GM18499 (cell line): Measurements from ENCODE around the gene ECEL1.
"Not testable (repeated sequence)": the region's sequence is repeated elsewhere in the genome, so short reads cannot be mapped to it uniquely, and the experiment has no call there.

Source experiments
- ATAC-seq: cut with Tn5 transposase; IDR thresholded peaks from one replicate; pipeline ENCODE4 v1.9.1; 2021; ENCODE audit warnings: moderate number of reproducible peaks; ENCODE audit not compliant: insufficient read depth, unreplicated experiment

ECEL1 gene, protein sequence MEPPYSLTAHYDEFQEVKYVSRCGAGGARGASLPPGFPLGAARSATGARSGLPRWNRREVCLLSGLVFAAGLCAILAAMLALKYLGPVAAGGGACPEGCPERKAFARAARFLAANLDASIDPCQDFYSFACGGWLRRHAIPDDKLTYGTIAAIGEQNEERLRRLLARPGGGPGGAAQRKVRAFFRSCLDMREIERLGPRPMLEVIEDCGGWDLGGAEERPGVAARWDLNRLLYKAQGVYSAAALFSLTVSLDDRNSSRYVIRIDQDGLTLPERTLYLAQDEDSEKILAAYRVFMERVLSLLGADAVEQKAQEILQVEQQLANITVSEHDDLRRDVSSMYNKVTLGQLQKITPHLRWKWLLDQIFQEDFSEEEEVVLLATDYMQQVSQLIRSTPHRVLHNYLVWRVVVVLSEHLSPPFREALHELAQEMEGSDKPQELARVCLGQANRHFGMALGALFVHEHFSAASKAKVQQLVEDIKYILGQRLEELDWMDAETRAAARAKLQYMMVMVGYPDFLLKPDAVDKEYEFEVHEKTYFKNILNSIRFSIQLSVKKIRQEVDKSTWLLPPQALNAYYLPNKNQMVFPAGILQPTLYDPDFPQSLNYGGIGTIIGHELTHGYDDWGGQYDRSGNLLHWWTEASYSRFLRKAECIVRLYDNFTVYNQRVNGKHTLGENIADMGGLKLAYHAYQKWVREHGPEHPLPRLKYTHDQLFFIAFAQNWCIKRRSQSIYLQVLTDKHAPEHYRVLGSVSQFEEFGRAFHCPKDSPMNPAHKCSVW

DNA sequence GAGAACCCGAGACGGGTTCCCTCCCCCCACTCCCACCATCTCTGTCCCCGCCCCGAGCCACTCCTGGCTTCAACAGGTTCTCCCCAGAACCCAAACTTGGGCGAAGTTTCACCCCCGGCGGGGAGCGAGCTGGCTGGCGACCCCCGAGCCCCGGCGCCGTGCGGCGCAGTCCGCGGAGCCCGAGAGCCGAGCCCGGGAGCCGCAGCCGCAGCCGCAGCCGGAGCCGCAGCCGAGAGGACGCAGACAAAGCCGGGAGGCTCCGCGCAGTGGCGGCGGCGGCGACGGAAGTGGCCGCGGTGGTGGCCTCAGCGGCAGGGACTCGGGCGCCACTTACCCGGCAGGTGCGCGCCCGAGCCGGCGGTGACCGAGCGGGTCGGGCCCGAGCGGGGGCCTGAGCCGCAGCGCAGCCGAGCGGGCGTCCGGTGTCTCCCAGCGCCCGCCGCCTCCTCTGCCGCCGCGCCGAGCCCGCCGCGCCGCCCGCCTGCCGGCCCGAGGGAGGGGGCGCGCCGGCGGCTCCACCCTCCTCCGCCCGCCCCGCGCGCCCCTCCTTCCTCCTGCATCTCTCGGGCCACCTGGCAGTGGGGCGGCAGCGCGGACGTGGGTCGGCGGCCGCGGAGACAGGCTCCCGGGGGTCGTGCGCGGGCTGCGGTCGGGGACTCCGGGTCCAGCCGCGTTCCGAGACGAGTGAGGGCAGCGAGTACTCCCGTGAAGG is at the start of gene ECEL1:
Gene ECEL1 (minus strand): TSS at position 450 of the 712 bp plus-strand sequence. CDS start 1,181 bp downstream, outside the sequence.
- ATAC-seq = no peak

DNA sequence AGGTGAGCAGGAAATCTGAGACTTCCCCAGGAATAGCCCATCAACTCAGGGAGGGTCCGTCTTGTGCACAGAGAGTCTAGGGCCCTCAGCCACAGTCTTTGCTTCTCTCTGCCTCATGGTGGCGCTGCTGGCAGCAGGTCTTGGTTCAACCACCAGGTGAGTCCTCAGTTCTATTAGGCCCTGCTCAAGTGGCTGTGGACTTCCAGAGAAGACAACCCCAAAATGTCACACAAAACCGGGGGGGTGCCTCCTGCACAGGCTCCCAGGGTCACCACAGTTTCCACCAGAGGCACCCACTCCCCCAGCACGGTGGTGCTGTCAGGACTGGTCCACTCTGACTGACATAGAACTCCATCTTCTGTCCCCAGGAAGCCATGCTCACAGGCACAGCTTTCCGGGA is 49.4 kb upstream of the ECEL1 start:
- no peak for ATAC-seq

DNA sequence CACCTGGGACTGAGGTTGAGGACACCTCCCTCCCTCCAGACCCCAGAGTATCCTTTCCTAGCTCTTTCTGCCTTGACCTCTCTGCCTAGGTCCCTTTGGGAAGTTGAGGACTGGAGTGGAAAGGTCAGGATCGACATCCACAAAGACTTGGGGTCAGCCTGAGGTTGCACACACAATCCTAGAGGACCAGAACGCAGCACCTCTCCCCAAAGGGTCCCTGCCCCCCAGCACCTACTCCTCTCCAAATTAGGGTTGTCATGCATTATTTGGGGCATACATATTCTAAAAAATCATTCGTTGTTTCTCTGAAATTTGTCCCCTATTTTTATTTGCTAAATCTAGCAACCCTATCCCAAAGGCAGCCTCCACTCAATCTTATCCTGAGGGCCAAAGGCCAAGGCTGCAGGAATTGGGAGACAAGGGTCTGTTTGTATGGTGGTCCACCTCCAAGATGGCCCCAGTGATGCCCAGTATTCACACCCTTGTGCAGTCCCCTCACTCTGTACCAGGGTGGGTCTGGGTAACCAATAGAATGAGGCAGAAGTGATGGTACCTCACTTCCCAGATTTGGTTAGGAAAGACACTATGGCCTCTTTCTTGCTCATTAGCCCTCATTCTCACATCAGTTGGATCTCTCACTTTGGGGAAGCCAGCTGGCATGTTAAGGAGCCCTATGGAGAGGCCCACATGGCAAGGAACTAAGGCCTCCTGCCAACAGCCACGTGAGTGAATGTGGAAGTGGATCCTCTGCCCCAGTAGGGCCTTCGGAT is 48.3 kb upstream of the ECEL1 start:
- no peak for ATAC-seq

DNA sequence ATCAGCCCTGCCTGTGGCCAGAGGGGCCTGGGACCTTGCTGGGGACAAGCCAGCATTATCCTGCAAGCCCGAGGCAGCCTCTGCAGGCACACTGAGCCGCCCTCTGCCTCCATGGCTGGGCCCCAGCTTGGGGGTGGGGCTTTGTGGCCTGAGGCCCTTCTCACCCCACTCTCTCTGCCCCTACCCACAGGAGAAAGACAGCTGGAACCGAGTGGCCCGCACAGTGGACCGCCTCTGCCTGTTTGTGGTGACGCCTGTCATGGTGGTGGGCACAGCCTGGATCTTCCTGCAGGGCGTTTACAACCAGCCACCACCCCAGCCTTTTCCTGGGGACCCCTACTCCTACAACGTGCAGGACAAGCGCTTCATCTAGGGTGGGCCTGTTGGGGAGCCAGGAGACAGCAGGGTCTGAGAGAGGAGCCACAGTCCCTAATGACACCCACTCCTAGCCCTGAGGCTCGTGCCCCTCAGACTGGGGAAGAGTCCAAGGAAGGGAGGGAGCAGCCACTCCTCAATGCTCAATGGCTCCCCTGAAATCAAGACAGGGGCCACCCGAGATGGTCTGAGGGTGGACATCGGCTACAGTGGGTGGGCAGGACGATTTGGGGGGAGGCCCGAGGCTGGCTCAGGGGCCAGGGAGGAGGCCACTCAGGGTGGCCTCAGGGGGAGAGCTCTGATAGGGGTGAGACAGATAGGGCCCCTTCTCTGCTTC is 47.5 kb upstream of the ECEL1 start:
- no peak for ATAC-seq

DNA sequence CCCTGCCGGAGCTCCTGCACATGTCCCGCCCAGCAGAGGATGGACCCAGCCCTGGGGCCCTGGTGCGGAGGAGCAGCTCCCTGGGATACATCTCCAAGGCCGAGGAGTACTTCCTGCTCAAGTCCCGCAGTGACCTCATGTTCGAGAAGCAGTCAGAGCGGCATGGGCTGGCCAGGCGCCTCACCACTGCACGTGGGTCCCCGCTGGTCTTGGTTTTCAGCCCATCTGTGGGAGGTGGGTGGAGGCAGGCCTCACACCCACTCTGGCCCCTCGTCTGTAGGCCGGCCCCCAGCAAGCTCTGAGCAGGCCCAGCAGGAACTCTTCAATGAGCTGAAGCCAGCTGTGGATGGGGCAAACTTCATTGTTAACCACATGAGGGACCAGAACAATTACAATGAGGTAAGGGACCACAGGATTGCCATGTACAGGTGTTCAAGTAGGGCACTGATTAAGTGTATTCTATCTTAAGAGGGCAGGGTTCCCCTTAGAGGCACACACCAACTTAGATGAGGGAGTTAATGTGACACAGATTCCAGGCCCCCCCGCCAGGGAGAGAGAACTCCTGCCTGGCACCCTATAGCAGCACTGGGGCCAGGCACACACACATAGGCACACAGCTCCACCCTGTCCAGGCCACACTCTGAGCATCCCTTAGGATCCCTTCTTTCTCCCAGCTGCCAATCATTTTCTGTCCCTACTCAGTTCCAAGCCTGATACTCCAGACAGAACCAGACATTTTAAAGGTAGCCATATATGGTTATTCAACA is 46.5 kb upstream of the ECEL1 start:
- ATAC-seq = no peak

DNA sequence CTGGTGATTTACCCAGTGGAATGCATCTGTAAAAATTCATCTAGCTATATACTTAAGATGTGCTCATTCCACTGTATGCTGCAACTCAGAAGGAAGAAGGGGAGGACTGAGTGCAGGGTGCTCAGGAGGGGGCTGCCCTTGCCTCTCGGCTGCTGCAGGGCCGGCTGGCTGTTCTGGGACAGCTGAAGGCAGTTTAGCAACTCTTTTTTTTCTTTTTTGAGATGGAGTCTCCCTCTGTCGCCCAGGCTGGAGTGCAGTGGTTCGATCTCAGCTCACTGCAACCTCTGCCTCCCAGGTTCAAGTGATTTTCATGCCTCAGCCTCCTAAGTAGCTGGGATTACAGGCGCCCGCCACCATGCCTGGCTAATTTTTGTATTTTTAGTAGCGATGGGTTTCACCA is 45.2 kb upstream of the ECEL1 start:
- ATAC-seq = not testable (repeated sequence)

DNA sequence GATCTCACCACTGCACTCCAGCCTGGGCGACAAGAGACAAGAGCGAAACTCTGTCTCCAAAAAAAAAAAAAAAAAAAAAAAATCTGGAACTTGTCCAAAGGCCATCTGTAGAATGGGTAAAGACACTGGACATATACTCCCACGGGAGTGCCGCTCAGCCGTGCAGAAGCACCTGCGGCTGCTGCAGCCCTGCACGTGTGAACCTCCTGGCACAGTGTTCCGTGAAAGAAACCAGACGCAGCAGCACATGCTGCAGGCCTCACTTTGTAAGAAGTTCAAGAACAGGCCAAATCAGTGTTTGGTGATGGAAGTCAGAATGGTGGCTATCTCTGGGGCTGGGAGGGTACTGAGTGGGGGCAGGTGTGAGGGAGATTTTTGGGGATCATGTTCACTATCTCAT is 44.8 kb upstream of the ECEL1 start:
- no peak for ATAC-seq

DNA sequence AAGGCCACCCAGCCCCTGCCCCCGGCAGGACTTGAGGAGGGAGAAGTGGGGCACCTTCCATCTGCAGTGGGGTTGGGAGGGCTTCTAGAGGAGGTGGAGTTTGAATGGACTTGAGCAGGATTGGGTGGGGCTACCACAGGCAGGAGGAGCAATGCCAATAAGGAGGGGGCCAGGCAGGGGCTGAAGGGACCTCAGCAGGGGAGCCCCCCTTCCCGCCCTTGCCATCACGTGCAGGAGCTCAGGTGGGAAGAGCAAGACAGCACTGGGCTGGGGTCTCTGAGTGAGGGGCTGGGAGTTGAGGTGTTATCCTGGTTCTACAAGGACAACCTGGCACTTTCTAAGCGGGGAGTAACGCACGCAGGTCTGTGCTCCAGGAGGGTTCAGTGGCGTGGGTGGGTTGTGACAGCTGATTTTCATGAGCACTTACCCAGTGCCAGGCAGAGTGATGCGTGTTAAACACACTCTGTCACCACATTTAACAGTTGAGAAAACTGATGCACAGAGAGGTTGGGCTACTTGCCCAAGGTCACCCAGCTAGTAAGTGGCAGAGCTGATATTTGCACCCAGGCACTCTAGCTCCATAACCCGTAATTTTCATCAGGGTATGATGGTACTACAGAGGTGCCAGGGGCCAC is 43.1 kb upstream of the ECEL1 start:
- no peak for ATAC-seq

DNA sequence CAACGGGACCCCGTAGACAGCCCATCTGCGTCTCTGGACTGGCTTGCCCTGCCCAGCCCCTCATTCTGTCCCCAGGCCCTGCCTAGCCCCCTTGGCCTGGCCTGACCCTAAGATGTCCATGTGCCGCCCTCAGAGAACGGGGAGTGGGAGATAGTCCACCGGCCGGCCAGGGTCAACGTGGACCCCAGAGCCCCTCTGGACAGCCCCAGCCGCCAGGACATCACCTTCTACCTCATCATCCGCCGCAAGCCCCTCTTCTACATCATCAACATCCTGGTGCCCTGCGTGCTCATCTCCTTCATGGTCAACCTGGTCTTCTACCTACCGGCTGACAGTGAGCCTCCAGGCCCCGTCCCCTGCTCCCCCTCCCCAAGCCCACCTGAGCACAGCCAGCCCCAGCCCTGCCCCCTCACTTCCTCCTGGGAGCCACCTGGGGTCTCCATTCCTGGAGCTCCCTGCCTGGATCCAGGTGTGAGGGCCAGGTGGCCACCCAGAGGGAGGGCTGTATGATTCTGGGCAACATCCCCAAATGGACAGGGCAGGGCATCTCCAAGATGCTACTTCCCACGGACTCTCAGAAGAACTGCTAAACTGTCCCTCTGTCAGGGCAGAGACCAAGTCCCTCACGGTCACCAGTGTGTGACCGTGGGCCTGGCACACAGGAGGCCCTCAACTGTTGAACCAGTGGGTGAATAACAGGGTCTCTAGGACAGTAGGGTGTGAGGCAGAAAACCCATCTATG is 42.3 kb upstream of the ECEL1 start:
- ATAC-seq = no peak

DNA sequence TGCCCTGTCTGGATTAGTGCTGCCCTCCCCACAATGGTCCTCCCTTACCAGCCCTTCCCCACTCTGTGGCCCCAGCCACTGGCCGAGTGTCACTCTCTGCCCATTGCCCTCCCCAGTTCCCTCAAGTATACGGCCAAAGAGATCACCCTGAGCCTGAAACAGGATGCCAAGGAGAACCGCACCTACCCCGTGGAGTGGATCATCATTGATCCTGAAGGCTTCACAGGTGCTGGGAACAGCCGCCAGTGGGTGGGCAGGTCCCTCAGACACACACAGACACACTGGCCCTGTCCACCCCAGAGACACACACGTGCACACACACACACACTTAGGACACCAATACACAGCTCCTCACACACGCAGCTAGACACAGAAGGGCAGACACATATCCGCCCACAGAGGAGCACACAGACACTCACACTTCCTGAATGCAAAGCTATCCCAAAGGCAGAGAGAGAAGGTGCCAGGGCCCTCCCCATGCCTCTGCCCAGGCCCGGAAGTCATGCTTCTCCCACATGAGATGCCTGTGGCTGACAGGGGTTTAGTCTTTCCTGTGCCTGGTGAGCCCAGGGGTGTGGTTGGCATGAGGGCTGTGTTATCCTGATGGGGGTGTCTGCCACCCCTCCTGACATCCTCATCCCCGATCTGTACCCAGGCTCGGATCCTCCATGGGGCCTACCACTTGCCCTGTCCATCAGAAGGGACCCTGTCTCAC is 41.3 kb upstream of the ECEL1 start:
- no peak for ATAC-seq

DNA sequence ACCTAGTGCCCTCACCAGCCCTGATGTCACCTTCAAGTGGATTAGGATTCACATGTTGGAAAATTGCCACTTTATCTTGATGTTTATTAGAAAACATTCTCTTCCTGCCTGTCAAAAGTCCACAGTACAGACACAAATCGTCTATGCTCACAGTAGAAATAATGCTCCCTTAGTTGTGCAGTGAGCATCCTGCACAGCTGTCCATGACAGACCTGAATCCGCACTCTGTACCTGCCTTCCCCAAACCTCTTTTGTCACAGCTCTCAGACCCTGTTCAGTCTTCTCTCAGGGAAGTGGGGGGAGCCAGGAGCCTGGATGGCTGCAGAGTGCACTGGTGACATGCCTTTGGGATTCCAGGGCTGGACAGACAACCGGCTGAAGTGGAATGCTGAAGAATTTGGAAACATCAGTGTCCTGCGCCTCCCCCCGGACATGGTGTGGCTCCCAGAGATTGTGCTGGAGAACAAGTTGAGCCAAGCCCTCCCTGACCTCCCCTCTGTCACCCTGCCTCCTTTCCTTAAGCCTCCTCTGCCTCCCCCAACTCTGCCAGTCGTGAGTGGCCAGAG is 40.4 kb upstream of the ECEL1 start:
- no peak for ATAC-seq

DNA sequence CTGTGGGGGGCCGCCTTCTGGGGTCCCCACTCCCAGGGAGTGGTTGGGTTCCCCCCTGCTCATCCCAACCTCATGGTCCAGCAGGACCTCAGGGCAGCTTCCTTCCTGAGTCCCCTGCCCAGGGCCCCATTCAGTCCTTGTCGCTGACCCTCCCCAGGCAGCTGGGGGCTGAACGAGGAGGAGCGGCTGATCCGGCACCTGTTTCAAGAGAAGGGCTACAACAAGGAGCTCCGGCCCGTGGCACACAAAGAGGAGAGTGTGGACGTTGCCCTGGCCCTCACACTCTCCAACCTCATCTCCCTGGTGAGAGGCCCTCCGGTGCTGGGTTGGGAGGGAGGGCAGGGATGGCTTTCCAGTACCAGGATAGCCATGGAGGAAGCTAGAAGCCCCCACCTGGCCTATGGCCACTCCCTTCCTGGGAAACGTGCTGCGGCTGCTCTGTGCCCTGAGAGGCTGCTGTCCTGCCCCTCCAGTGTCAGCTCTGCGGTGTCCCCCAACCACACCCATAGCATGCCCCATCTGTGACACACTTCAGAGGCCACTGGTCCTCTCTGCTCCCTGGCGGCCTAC is 38.8 kb upstream of the ECEL1 start:
- no peak for ATAC-seq

DNA sequence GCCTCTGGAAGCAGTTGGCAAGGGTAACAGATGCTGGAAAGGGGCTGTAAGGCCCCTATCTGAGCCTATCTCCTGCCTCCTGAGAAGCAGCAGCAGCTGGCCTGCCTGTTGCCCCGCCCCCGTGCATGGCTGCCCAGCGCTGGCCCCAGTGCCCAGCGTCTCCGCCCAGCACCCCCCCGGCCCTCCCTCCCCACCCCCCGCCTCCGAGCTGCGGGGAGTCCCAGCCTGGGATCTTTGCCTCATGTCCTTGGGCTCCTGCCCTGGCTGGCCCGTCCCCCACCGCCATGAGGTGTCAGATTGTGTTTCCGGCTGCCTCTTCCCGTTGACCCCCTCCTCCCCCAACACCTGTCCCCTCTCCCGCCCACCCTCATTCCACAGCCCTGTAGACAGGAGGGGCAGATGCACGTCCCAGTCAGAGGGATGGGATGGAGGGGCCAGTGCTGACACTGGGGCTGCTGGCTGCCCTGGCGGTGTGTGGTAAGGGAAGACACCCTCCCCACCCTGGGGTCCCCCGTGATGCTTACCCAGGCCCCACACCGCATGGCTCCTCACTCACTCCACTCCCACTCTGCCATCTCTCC is 38.2 kb upstream of the ECEL1 start, which contains the start of gene CHRND:
Gene CHRND (plus strand): TSS at position 370 of the 581 bp plus-strand sequence. CDS start 56 bp downstream, at position 426.
- no peak for ATAC-seq

DNA sequence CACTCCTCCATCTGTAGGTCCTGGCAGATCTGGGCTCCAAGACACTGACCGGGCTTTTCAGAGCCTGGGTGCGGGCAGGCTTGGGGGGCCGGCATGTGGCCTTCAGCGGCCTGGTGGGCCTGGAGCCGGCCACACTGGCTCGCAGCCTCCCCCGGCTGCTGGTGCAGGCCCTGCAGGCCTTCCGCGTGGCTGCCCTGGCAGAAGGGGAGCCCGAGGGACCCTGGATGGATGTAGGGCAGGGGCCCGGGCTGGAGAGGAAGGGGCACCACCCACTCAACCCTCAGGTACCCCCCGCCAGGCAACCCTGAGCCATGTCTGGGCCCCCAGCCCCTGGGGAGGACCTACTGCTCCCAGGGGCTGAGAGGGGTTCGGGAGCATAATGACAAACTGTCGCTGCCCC is 37.6 kb upstream of the ECEL1 start:
- ATAC-seq = no peak

DNA sequence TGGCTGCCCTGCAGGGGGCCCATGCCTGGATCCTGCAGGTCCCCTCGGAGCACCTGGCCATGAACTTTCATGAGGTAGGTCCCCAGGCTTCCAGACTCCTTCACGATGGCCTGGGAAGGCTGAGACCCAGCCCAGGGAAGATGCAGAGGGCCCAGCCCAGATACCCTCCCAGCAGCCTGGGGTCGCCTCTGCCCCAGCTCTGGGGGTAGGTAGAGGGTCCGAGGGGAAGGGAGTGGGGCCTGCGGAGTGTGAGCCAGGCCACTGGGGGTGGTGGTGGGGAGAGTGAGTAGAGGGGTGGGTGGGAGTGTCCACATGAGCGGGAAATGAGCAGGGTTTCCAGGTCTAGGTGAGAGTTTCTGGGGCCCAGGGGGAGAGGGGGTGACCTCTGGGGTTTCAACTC is 37.1 kb upstream of the ECEL1 start:
- no peak for ATAC-seq
